T-helper 1 cell treated with Interleukin-12 subunit alpha and Interleukin-12 subunit beta and Interleukin-4 antibody, amounts not matched to agents 30 ng/mL and 1 ng/mL, for 36 hours (primary cell): ENCODE measurements around the gene EXOC3L4. TPM values are rescaled to one million over a fixed set of nuclear protein-coding genes. Genes with fewer than 3 reads are reported as not detected.

Experiments used
- intact Hi-C: fragments of 100-400 bp; cut with micrococcal nuclease; formaldehyde crosslinking; loops from one replicate; pipeline ENCODE4 v1.15.1; 2024
- total RNA-seq: library from RNA; stranded (reverse); gene quantifications from 2 replicates; pipeline ENCODE4 v1.2.3, GENCODE V29; 2022

The EXOC3L4 gene
- total RNA-seq, 1 donor from 2014 or later: not detected

GRCh38 chr14:103070263-103070885, 24.2 kb upstream of the EXOC3L4 start:
- intact Hi-C loops: loop anchor here (10.0 kb wide), 2 partner anchors 114 to 476 kb away; partner anchors contain the start of gene RCOR1

- intact Hi-C loops: loop anchor here (10.0 kb wide), 2 partner anchors 114 to 476 kb away; partner anchors contain the start of gene RCOR1
Measured at GRCh38 chr14:103070971-103071542, 23.5 kb upstream of the EXOC3L4 start.

DNA sequence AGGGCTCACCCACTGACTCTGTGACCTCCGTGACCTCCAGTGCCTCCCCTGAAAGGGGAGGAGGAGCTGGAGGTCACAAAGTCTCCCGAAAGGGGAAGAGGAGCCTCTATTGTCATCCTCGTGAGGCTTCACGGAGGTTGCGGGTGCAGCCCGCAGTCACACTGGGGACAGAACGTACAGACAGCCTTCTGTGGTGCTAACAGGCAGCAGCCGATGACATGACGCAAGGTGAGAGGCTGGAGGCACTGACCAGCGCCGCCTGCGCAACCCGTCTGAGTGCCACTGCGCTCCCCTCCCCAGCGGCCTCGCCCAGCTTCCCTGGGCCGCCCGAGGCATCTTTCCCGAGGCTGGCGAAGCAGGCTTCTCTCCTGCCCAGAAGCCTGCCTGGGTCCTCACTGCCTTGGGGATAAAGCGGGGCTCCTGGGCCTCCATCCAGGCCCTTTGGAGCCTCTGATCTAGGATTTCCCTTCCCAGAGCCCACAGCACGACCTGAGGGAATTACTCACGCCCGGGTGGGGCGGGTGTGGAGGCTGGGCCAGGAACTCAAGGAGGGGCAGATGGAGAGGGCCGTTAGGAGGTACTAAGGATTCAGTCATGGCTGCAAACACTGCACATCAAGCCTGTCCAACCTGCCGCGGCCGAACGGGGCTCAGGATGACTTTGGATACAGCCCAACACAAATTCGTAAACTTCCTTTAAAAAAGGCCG, 22.8 kb upstream of the EXOC3L4 start:
- intact Hi-C loops: loop anchor here (10.0 kb wide), 2 partner anchors 113 to 477 kb away; partner anchors contain the start of gene RCOR1

DNA sequence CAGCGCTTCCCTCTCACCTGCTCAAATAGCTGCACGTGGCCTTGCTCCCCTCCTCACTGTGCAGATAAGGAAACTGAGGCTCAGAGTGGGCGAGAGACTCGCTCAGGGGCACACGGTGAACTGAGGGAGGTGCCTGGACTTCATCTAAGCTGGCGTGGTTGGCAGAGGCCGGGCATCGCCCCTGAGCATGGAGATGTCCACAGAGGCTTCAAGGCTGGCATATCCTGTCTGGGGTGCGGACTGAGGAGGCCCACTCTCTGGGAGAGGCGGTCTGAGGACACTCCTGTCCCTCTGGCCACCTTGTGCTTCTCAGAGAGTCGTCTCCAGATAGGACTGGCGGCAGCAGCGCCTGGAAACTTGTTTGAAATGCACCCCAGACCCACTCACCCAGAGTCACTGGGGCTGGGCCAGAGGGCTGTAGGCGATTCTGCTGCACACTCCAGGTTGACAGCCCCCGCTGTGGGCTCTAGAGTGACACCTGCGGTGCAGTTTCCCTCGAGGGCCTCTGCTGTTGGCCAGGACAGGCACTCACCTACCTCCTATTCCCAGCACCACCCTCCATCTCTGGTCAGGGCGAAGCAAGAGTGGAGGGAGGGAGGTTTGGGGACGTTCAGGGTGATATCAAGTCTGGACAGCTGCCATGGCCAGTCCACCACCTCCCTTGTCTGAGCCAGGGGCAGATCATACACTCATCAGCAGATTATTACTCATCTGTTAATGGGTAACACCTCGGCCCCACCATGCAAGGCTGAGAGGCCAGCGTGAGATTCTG, 21.7 kb upstream of the EXOC3L4 start:
- intact Hi-C loops: loop anchor here (10.0 kb wide), 2 partner anchors 112 to 478 kb away; partner anchors contain the start of gene RCOR1

- intact Hi-C loops: loop anchor here (10.0 kb wide), 2 partner anchors 111 to 479 kb away; partner anchors contain the start of gene RCOR1
Measured at GRCh38 chr14:103073367-103073875, 21.1 kb upstream of the EXOC3L4 start.

GRCh38 chr14:103073876-103074728, 20.4 kb upstream of the EXOC3L4 start:
- intact Hi-C loops: loop anchor here (2.0 to 10.0 kb wide), 3 partner anchors 17 to 479 kb away; partner anchors contain the start of gene RCOR1

DNA sequence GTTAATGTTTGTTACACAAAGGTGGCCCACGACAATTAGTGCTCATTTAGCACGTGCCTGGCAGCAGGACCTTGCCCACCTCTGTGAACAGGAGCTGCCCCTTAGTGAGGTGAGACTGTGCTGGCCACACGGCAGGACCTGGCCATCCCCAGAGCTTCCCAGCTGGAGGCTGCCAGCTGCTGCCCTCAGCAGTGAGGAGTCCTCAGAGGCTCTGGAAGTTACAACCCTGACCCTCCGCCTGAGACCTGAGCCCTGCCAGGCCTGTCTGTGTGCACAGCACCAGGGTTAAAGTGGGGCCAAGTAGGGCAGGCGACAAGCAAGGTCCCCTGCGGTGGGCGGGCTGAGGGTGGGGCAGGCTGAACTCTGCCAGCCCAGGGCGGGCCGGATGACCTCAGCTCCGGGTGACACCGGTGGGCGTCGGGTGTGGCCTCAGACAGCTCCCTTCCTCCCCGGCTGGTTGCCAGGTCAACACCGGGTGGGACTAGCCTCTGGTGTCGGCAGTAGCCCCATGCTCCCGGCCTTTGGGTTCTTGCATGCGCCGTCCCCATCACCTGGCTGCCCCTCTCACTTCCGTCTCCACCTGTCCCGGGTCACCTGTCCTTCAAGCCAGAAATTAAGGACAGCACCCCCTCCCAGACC, 19.7 kb upstream of the EXOC3L4 start:
- intact Hi-C loops: loop anchor here (2.0 to 10.0 kb wide), 5 partner anchors 16 to 480 kb away; partner anchors contain the start of gene RCOR1

DNA sequence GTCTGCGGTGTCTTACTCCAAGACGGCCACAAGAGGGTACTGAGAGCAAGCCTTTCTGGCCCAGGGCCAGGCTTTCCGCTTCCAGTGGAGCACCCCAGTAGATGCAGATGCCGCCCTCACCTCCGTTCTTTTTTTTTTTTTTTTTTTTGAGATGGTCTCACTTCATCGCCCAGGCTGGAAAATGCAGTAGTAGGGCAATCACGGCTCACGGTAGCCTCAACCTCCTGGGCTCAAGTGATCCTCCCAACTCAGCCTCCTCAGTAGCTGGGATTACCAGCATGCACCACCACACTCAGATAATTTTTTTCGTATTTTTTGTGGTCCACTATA, 16.1 kb upstream of the EXOC3L4 start:
- intact Hi-C loops: loop anchor here (1.0 to 10.0 kb wide), 9 partner anchors 13 to 484 kb away; partner anchors contain the start of gene RCOR1

DNA sequence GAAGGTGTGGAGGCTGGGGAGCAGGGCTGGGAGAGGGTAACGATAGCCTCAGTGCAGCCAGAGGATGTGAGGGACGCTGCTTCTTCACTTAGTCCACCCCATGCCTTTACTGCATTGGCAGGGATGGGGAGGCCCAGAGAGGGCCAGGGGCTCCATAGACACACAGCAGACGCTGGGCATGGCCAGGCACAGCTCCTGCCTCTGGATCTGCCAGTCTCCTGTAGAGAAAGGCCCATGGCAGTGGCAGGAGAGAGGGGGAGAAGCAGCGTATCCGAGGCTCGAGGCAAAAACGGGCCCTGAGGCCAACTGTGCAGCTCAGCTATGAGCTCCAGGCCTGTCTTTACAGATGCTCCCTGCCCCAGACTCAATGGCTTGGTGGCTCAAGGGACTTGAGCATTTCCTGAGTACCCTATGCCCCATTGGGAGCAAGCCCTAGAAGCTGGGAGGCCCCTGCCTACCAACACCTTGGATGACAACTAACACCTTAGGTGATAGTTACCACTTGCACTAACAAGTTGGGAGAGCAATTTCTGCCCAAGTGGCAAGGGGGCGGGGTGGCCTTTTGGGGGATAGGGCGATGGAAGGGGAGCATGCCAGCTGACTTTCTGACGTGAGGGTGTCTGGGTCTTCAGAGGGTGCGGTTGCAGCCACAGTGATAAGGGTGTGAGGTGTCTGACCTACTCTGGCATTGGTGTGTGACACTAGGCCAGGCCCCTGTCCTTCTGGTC, 15.5 kb upstream of the EXOC3L4 start:
- intact Hi-C loops: loop anchor here (1.0 to 10.0 kb wide), 9 partner anchors 12 to 484 kb away; partner anchors contain the start of gene RCOR1

DNA sequence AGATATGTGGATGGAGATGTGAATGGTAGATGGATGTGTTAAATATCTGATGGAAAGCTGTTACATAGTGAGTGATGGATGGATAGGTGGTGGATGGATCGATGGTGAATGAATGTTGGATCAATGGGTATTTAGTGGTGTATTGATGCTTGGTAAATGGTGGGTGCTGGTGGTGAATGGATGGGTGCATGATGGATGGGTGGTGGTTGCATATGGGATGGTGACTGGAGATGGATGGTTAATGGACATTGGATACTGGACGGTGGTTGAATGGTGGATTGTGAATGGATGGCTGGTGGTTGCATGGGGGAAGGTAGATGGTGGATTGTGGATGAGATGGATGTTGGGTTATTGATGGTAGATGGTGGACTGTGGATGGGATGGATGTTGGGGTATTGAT, 12.6 kb upstream of the EXOC3L4 start:
- intact Hi-C loops: no loop called here

DNA sequence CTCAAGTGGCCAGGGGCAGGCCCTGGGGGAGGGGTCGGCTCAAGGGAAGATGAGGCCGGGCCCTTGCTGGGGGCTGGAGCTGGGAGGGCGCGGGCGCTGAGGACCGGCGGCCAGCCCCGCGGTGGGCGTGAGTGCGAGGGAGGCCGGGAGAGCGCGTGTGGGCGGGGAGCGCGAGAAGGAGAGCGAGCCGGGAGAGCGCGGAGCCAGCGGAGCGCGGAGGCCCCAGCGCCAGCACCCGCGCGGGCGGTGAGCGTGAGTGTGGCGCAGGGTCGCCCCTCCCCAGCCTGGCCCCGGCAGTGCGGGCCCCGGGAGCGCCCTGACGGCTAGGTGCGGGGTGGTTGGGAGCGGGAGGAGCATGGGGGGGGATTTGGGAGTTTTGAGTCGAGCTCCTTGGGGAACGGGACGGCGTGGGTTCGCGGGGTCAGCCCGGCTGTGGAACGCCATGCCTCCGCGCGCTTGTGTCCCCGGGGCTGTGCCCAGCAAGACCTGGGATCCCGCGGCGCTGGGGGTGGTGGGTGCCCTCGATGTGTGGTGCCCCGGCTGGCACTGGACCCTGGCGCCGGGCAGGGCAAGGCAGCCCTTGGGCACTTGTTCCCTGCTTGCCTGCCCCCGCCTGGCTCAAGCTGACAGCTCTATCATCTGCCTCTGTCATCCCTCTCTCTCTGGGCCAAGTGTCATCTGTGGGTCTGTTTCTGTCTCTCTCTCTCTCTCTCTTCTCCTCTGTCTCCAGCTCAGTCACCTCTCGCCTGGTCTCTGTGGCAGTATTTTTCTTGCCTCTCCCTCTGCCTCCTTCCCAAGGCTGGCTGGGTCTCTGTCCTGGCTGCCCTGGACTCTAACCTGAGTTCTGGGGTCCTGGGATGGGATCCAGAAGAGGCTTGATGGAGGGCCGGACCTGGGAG, 10.3 kb upstream of the EXOC3L4 start, which contains the start of gene LBHD2:
TSS of gene LBHD2 (plus strand) at position 190 of the 899 bp plus-strand sequence. CDS start 1,803 bp downstream, outside the sequence.
- intact Hi-C loops: no loop called here

DNA sequence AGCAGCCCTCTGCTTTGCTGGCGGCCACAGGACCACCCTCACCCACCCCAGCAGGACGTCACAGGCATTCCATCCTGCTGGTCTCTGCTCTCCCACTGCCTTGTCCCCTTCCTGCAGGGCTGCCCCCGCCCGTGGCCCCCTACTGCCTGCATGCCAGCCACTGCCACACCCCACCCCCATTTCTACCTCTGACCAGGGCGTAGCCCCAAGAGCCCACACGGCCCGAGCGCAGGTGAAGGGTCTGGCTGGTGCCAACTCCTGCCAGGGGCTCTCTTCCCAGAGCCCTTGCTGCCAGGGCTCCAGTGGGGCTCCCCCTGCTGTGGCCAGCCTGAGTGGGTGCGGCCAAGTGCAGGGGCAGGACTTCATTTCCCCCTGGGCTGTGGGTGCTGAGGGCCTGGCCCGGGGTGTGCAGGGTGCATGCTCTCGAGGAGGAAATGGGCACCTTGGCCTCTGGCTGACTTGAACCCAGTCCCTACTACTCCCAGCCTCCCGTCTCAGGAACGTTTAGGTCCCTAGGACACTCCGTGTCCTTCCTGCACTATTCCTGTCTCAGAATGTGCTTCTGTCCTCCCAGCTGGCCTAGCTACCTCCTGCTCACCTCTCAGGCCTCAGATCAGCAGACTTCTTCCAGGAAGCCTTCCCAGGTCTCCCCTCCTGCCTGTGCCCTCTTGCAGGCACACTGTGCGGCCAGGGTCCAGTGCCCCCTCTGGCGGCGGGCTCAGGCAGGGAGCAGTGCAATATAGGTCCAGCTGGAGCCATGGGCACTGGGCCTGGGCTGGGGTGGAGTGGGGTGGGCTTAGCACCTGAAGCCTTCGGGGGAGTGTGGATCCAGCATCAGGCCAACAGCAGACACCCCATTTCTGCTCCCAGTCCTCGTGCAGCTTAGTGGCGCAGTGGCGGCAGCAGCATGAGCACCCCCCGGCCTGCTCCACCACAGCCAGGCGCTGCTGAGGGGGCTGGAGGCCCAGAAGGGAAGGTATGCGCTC, 9.1 kb upstream of the EXOC3L4 start:
- intact Hi-C loops: no loop called here

DNA sequence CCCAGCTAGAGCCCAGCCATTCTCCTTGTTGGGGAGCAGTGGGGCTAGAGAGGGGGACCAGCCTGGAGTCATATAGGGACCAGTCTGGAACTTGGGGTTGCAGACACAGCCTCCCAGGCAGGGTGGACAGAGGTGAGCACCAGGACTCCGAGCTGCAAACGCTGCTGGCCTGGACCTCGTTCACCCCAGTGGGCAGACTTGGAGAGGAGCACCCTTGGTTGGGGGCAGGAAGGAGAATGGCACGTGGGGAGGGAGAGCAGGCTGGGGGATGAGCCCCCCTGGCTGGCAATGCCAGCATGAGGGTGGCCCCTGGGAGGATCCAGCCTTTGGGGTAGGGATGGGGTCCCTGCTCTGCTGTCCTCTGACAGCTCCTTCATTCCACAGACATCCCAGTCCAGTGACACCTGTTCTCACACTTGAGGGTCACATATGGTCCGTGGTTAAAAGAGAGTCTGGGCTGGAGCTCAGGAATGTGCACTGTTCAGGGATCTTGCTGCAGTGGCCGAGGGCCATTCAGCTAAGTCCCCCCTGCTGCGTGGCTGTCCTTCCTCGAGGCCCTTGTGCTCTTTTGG, 7.7 kb upstream of the EXOC3L4 start:
- intact Hi-C loops: no loop called here

DNA sequence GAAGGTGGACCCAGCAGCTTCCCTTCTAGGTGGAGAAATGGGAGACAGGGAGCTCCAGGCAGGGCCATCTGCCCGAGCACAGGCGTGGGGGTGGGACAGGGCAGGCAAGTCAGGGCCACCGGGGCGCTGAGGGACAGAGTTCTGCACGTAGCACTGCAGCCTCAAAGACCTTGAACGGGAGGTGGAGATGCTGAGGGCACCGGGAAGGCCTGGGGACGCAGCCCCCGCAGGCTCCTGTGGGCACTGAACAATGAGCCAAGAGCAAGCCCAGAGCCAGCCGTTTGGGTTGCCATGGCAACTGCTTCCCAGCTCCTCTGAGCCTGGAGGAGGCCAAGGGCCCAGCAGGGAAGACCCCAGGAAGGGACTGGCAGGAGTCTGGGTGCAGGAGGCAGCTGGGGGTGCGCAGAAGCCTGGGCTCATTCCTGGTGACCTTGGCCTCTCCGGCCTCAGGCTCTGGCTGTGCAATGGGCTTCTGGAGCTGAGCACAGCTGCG, 7.1 kb upstream of the EXOC3L4 start:
- intact Hi-C loops: no loop called here

DNA sequence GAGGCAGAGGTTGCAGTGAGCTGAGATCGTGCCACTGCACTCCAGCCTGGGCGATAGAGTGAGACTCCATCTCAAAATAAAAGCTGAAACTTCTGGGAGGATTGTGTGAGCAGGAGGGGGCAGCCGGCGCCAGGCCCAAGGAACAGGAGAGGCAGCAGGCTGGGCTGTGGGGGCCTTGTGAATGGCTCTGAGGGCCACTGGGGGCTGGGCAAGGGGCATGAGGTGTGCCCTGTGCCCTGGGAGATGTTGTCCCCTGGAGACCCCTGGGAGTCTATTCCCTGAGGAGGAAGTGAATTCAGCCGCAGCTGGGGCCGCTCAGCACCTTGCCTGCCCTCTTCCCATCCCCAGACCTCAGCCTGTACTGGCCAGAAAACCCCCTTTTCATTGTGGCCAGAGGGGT, 5.6 kb upstream of the EXOC3L4 start:
- intact Hi-C loops: no loop called here
